Peyer's patch (tissue), 4 donors: ENCODE measurements around the gene CADPS2. TPM values are rescaled to one million over a fixed set of nuclear protein-coding genes. Genes with fewer than 3 reads are reported as not detected.

Experiments used
- DNase-seq, 3 donors: peaks; one replicate each; pipeline ENCODE4 v3.0.0-alpha.2; 2017 to 2019
- H3K27ac ChIP-seq, 4 donors: fragments of 200-600 bp; sonication (generic); one replicate each; pipeline ENCODE4 v1.5.1; 2016 to 2019
- H3K27me3 ChIP-seq, 2 donors: fragments of 200-600 bp; sonication (generic); one replicate each; pipeline ENCODE4 v1.5.1; 2019
- H3K36me3 ChIP-seq, 3 donors: fragments of 200-600 bp; sonication (generic); one replicate each; pipeline ENCODE4 v1.5.1; 2016 to 2019
- H3K4me1 ChIP-seq, 4 donors: fragments of 200-600 bp; sonication (generic); one replicate each; pipeline ENCODE4 v1.5.1; 2016 to 2019
- H3K4me3 ChIP-seq, 4 donors: fragments of 200-600 bp; sonication (generic); 1 replicate in 3 of 4; 2 replicates in 1 of 4; pipeline ENCODE4 v1.5.1; 2016 to 2019; ENCODE audit warnings: mild to moderate bottlenecking in 1 of 4
- H3K9me3 ChIP-seq, 4 donors: fragments of 200-600 bp; sonication (generic); one replicate each; pipeline ENCODE4 v1.5.1; 2016 to 2019; ENCODE audit warnings: mild to moderate bottlenecking in 1 of 4
- POLR2A ChIP-seq, 2 donors: fragments of 450-650 bp; IDR thresholded peaks; one replicate each; pipeline ENCODE4 v1.5.1; 2017; ENCODE audit warnings: antibody characterized with exemption in 2 of 2, mild to moderate bottlenecking in 2 of 2, moderate library complexity in 2 of 2
- total RNA-seq, 4 donors: library from RNA; depleted of rRNA; stranded (reverse); fragments of >200 nt; gene quantifications; one replicate each; pipeline ENCODE4 v1.1.0, GENCODE V29; 2016
- TF ChIP-seq, protein P1 (sequence below), 6 experiments: fragments of 450-650 bp in 4 of 6; fragments of 200-600 bp in 2 of 6; sonication (generic) in 1 of 6; IDR thresholded peaks; one replicate each; pipeline ENCODE4 v1.5.1; 2017 to 2019; ENCODE audit warnings: antibody characterized with exemption in 6 of 6, mild to moderate bottlenecking in 3 of 6, moderate library complexity in 1 of 6

CADPS2 gene
- 10 to 100 TPM; 11.4 to 21.5 (median 16.5) TPM for total RNA-seq

DNA sequence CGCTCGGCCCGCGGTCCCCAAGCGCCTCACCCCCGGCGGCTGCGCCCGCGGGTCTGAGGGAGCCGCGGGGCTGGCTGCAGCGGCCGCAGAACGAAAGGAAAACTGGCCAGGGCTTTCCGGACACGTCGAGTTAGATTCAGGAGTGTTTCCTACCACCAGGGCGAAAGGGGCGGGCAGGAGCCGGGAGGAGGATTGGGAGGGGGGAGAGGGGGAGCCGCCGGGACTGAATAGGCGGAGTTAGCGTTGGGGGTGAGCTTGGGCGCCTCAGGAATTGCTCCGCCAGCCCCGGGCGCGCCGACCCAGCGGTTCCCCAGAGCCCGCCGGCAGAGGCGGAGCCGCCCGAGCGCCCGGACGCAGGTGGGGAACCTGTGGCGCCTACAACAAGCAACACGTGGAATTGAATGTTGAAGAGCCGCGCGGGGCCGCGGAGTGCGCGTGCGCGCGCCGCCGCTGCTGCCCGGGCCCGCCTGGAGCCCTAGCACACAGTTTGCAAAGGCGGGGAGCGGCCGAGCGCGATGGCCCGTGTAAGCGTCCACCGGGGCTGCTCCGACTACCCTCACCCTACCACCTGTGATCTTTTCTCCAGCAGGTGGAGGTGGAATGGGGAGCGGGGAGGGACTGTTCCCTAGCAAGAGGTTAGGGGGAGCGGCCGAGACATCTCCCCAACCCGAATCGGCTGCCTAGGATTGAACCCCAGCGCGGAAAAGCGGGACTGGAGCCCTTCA, at the start of gene CADPS2:
Gene CADPS2, minus strand, starts transcription at position 104 of the 725 bp plus-strand sequence. CDS start 123 bp downstream, outside the sequence.
- H3K27ac ChIP-seq: peak within 1 kb of the TSS; percentile 73 to 94 (median 85)
- peak; percentile 22 to 90 (median 87) for DNase-seq
- no peaks in the 10 kb centered on the region for H3K27me3 ChIP-seq
- peak; percentile 68 to 73 for TF ChIP-seq POLR2A (IDR thresholded peaks at IDR 0.05)
- TF ChIP-seq, protein P1, sequence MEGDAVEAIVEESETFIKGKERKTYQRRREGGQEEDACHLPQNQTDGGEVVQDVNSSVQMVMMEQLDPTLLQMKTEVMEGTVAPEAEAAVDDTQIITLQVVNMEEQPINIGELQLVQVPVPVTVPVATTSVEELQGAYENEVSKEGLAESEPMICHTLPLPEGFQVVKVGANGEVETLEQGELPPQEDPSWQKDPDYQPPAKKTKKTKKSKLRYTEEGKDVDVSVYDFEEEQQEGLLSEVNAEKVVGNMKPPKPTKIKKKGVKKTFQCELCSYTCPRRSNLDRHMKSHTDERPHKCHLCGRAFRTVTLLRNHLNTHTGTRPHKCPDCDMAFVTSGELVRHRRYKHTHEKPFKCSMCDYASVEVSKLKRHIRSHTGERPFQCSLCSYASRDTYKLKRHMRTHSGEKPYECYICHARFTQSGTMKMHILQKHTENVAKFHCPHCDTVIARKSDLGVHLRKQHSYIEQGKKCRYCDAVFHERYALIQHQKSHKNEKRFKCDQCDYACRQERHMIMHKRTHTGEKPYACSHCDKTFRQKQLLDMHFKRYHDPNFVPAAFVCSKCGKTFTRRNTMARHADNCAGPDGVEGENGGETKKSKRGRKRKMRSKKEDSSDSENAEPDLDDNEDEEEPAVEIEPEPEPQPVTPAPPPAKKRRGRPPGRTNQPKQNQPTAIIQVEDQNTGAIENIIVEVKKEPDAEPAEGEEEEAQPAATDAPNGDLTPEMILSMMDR (IDR thresholded peaks at IDR 0.05): peak in 3 of 6 experiments; percentile 26 to 58 (median 38)
- no peaks in the 10 kb centered on the region for H3K36me3 ChIP-seq
- H3K4me3 ChIP-seq: peak within 1 kb of the TSS; percentile 39 to 89 (median 71)
- H3K4me1 ChIP-seq: peaks cover 0 to 5% (median 0%) of the 10 kb centered on the region in 4 donors
- H3K9me3 ChIP-seq: no peaks in the 10 kb centered on the region

DNA sequence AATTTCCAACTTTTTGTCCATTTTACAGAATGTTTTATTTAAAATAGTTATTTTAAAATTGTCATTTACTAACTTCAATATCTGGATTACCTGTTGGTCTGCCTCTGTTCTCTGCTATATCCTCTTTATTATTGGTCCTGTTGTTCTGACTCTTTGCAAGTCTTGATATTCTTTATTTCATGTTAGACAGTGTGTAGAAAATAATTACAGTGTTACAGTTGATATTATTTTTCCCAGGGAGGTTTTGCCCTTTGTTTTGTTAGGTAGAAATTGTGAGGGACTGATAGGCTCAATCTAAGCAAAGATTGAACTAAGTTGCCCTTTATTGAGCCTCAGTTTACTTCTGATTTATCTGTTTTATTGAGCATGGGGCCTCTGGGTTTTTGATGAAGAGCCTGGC, 49.4 kb upstream of the CADPS2 start:
- TF ChIP-seq, protein P1 (IDR thresholded peaks at IDR 0.05): no peak
- TF ChIP-seq POLR2A (IDR thresholded peaks at IDR 0.05): no peak
- no peak for DNase-seq
- Histone ChIP-seq H3K4me3 (no peak overlapping the region), H3K9me3 (no peaks in the 10 kb centered on the region), H3K27me3 (no peaks in the 10 kb centered on the region), H3K36me3 (no peaks in the 10 kb centered on the region), H3K4me1 (no peaks in the 10 kb centered on the region), H3K27ac (no peak overlapping the region)

DNA sequence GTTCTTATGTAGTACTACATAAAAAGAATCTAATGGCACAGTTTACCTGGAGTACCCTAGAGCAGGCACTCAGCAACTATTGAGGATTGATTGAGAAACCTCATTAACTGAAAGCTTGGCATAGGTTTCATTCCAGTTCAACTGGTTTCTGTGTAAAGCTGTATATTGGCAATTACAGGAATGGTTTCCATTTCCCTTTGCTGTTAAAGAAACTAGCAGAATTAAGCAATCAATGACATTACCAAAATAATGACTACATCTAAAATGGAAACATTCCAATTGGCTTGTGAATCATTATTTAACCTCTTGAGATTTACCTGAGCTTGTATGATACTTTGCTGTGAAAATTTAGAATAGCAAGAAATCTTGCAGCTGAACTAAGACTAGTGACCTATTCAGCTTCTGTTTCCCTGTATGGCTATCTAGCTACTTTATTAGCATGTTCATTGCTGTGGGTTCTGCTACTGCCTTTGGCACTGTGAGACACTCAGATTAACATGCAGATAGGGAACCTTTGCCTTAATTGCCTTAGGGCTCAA, 33.5 kb upstream of the CADPS2 start:
- Histone ChIP-seq H3K27me3 (no peaks in the 10 kb centered on the region), H3K4me1 (no peaks in the 10 kb centered on the region), H3K27ac (no peak overlapping the region), H3K9me3 (no peaks in the 10 kb centered on the region), H3K4me3 (no peak overlapping the region), H3K36me3 (no peaks in the 10 kb centered on the region)
- DNase-seq: no peak
- no peak for TF ChIP-seq POLR2A (IDR thresholded peaks at IDR 0.05)
- TF ChIP-seq, protein P1 (IDR thresholded peaks at IDR 0.05): no peak

DNA sequence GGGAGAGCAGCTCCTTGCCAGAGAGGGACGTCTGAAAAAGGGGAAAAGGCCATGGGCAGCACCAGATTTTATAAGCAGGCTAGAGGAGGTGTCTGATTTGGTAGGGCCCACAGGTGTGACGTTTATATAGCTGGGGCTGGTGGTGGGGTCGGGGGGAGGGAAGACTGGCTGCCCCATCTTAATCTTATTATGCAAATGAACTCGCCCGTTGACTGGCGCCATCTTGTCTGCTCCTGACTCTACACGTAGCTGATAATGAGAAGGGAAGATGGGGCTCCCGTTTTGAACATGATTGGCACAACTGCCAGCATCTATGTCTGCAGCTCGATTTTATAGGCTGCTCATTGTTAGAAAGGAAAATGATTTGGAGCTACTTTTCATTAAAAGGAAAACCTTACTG, 28.6 kb upstream of the CADPS2 start:
- H3K4me3 ChIP-seq: no peak overlapping the region
- no peaks in the 10 kb centered on the region for H3K27me3 ChIP-seq
- no peak overlapping the region for H3K27ac ChIP-seq
- TF ChIP-seq, protein P1 (IDR thresholded peaks at IDR 0.05): no peak
- TF ChIP-seq POLR2A (IDR thresholded peaks at IDR 0.05): no peak
- H3K36me3 ChIP-seq: no peaks in the 10 kb centered on the region
- DNase-seq: no peak
- no peaks in the 10 kb centered on the region for H3K9me3 ChIP-seq
- no peaks in the 10 kb centered on the region for H3K4me1 ChIP-seq

DNA sequence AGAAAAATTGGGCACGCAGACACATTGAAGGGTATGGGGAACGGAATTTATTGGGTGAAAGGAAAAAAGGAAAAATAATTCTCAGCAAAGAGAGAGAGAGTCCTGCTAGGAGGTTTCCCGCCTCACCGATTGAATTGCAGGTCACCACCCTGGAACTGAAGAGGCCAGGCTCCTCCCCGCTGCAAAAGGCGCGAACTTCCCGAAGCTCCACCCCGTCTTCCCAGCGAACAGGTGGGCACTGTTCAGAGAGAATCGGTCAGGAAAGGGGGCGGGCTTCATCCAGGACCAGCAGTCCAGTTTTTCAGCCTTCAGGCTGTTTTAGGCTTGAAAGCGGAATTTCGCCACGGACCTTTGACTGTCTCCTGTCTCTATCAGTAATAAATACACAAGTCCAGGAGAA, 27.3 kb upstream of the CADPS2 start:
- DNase-seq: no peak
- Histone ChIP-seq H3K4me3 (no peak overlapping the region), H3K4me1 (no peaks in the 10 kb centered on the region), H3K27ac (no peak overlapping the region), H3K27me3 (no peaks in the 10 kb centered on the region), H3K36me3 (no peaks in the 10 kb centered on the region), H3K9me3 (no peaks in the 10 kb centered on the region)
- TF ChIP-seq, protein P1 (IDR thresholded peaks at IDR 0.05): no peak
- no peak for TF ChIP-seq POLR2A (IDR thresholded peaks at IDR 0.05)
